ENCODE measurements around the gene ZG16B.

DNA sequence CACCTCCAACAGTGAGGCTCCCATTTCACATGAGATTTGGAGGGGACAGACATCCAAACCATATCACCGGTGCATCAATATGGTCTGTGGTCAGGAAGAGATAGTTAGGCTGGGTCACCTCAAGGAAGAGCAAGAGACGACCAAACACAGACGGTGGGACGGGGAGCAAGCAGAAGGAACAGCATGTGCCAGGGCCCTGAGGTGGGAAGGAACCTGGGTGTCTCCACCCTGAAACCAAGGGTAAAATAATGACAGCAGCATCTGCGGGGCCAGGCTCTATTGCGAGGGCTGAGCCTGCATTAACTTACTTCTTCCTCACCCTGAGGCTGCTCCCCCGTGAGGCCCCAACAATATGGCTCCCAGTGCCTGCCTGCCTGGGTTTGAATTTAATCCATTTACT is 21.9 kb upstream of the ZG16B start:
- no peak for TF ChIP-seq POLR2A (IDR thresholded peaks at IDR 0.05; ENCODE audit: extremely low read depth, insufficient read length)
- TF ChIP-seq, protein P1, sequence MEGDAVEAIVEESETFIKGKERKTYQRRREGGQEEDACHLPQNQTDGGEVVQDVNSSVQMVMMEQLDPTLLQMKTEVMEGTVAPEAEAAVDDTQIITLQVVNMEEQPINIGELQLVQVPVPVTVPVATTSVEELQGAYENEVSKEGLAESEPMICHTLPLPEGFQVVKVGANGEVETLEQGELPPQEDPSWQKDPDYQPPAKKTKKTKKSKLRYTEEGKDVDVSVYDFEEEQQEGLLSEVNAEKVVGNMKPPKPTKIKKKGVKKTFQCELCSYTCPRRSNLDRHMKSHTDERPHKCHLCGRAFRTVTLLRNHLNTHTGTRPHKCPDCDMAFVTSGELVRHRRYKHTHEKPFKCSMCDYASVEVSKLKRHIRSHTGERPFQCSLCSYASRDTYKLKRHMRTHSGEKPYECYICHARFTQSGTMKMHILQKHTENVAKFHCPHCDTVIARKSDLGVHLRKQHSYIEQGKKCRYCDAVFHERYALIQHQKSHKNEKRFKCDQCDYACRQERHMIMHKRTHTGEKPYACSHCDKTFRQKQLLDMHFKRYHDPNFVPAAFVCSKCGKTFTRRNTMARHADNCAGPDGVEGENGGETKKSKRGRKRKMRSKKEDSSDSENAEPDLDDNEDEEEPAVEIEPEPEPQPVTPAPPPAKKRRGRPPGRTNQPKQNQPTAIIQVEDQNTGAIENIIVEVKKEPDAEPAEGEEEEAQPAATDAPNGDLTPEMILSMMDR (IDR thresholded peaks at IDR 0.05; ENCODE audit: low read depth, low read length) = no peak
